ENCODE results near the gene PHLDB2.

Gene PHLDB2

GRCh38 chr3:111917300-111917699 lies 58.2 kb downstream of the PHLDB2 start:
- Mint-ChIP-seq H3K36me3 (peaks cover 8% of the 10 kb centered on the region), H3K27ac (no peak overlapping the region), H3K4me1 (ENCODE audit: low read depth) (no peaks in the 10 kb centered on the region), H3K9me3 (ENCODE audit: low read depth) (no peaks in the 10 kb centered on the region), H3K27me3 (peaks cover 1% of the 10 kb centered on the region), H3K4me3 (no peak overlapping the region)

GRCh38 chr3:111919370-111920065 lies 60.5 kb downstream of the PHLDB2 start:
- H3K27me3 Mint-ChIP-seq = peaks cover 1% of the 10 kb centered on the region
- H3K9me3 Mint-ChIP-seq (ENCODE audit: low read depth) = no peaks in the 10 kb centered on the region
- peaks cover 8% of the 10 kb centered on the region for H3K36me3 Mint-ChIP-seq
- no peak overlapping the region for H3K27ac Mint-ChIP-seq
- H3K4me1 Mint-ChIP-seq (ENCODE audit: low read depth) = no peaks in the 10 kb centered on the region
- no peak overlapping the region for H3K4me3 Mint-ChIP-seq

- Mint-ChIP-seq H3K27ac (no peak overlapping the region), H3K4me3 (no peak overlapping the region), H3K9me3 (ENCODE audit: low read depth) (no peaks in the 10 kb centered on the region), H3K36me3 (peaks cover 5% of the 10 kb centered on the region), H3K4me1 (ENCODE audit: low read depth) (no peaks in the 10 kb centered on the region), H3K27me3 (peaks cover 1% of the 10 kb centered on the region)
These were observed 62.1 kb downstream of the PHLDB2 start for GRCh38 chr3:111921181-111921580.

GRCh38 chr3:111923095-111923771 lies 64.2 kb downstream of the PHLDB2 start:
- no peaks in the 10 kb centered on the region for H3K4me1 Mint-ChIP-seq (ENCODE audit: low read depth)
- peaks cover 1% of the 10 kb centered on the region for H3K27me3 Mint-ChIP-seq
- H3K36me3 Mint-ChIP-seq = peaks cover 5% of the 10 kb centered on the region
- no peak overlapping the region for H3K4me3 Mint-ChIP-seq
- H3K9me3 Mint-ChIP-seq (ENCODE audit: low read depth) = no peaks in the 10 kb centered on the region
- no peak overlapping the region for H3K27ac Mint-ChIP-seq

DNA sequence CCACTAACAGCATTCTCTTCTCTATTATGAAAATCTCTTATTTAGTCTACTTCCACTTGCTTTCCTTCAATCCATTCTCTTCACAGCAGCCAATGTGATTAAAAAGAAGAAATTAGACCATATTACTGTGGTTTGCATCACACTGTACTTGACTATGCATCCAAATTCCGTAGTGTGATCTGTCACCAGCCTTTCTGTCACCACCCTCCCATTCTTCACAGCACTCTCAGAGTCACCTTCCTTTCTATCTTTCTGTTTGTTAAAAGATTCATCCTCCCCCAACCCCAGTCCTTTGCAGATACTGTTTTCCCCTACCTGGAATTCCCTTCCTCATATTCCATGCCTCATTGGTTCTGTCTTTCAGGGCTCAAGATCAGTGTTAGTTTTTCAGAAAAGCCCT lies 64.7 kb downstream of the PHLDB2 start:
- no peaks in the 10 kb centered on the region for H3K9me3 Mint-ChIP-seq (ENCODE audit: low read depth)
- H3K27ac Mint-ChIP-seq = no peak overlapping the region
- peaks cover 5% of the 10 kb centered on the region for H3K36me3 Mint-ChIP-seq
- no peaks in the 10 kb centered on the region for H3K4me1 Mint-ChIP-seq (ENCODE audit: low read depth)
- no peak overlapping the region for H3K4me3 Mint-ChIP-seq
- peaks cover 1% of the 10 kb centered on the region for H3K27me3 Mint-ChIP-seq

DNA sequence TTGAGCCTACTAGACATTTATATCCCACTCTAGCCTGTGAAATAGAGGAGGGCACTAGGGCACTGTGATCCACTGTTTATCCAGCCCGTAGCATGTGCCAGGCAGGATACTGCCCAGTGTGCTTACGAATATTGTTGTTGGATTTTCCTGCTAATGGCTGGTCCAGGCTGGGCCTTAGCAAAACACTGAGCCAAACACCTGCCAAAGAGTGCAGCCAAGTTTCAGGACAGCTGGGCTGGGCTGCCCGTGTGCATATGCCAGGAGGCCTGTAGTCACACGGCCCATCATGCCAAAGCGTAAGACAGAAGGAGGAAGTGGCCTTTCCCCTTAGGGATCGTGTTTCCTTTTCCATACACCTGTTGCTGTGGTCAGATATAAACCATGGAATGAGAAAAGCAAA lies 65.2 kb downstream of the PHLDB2 start:
- Mint-ChIP-seq H3K4me3 (no peak overlapping the region), H3K36me3 (peaks cover 1% of the 10 kb centered on the region), H3K27me3 (no peaks in the 10 kb centered on the region), H3K27ac (no peak overlapping the region), H3K4me1 (ENCODE audit: low read depth) (no peaks in the 10 kb centered on the region), H3K9me3 (ENCODE audit: low read depth) (no peaks in the 10 kb centered on the region)

GRCh38 chr3:111926266-111926676 lies 67.2 kb downstream of the PHLDB2 start:
- Mint-ChIP-seq H3K27me3 (no peaks in the 10 kb centered on the region), H3K27ac (no peak overlapping the region), H3K4me3 (no peak overlapping the region), H3K36me3 (no peaks in the 10 kb centered on the region), H3K4me1 (ENCODE audit: low read depth) (no peaks in the 10 kb centered on the region), H3K9me3 (ENCODE audit: low read depth) (no peaks in the 10 kb centered on the region)

GRCh38 chr3:111928613-111929012 lies 69.5 kb downstream of the PHLDB2 start:
- Mint-ChIP-seq H3K4me3 (no peak overlapping the region), H3K4me1 (ENCODE audit: low read depth) (no peaks in the 10 kb centered on the region), H3K27me3 (no peaks in the 10 kb centered on the region), H3K36me3 (peaks cover 2% of the 10 kb centered on the region), H3K27ac (no peak overlapping the region), H3K9me3 (ENCODE audit: low read depth) (no peaks in the 10 kb centered on the region)

GRCh38 chr3:111929484-111929883 lies 70.4 kb downstream of the PHLDB2 start:
- Mint-ChIP-seq H3K27me3 (no peaks in the 10 kb centered on the region), H3K4me1 (ENCODE audit: low read depth) (no peaks in the 10 kb centered on the region), H3K4me3 (no peak overlapping the region), H3K36me3 (peaks cover 2% of the 10 kb centered on the region), H3K9me3 (ENCODE audit: low read depth) (no peaks in the 10 kb centered on the region), H3K27ac (no peak overlapping the region)

GRCh38 chr3:111932946-111933345 lies 73.9 kb downstream of the PHLDB2 start:
- Mint-ChIP-seq H3K27ac (no peak overlapping the region), H3K4me1 (ENCODE audit: low read depth) (no peaks in the 10 kb centered on the region), H3K4me3 (no peak overlapping the region), H3K9me3 (ENCODE audit: low read depth) (no peaks in the 10 kb centered on the region), H3K27me3 (no peaks in the 10 kb centered on the region), H3K36me3 (peaks cover 2% of the 10 kb centered on the region)

- Mint-ChIP-seq H3K4me1 (ENCODE audit: low read depth) (no peaks in the 10 kb centered on the region), H3K27me3 (no peaks in the 10 kb centered on the region), H3K9me3 (ENCODE audit: low read depth) (no peaks in the 10 kb centered on the region), H3K4me3 (no peak overlapping the region), H3K36me3 (peaks cover 5% of the 10 kb centered on the region), H3K27ac (no peak overlapping the region)
These were observed 77.3 kb downstream of the PHLDB2 start for GRCh38 chr3:111936191-111936841.

DNA sequence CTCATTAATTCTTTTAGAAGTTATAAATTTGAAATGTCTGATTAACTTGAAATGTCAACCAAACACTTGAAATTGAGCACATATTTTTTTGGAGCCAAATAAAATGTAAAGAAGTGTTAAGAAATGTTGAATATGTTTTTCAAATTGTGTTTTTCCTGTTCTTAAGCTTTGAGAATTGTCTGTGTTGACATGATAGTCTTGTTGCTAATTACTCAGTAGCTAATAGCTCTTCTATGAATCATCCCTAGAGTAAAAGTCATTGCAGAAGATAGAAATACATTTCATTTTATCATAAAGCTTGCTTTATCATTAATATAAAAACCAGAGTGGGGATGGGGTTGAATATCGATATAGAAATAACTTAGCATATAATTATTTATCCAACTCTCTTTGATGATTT lies 77.9 kb downstream of the PHLDB2 start:
- Mint-ChIP-seq H3K27ac (no peak overlapping the region), H3K27me3 (no peaks in the 10 kb centered on the region), H3K9me3 (ENCODE audit: low read depth) (no peaks in the 10 kb centered on the region), H3K4me3 (no peak overlapping the region), H3K36me3 (peaks cover 3% of the 10 kb centered on the region), H3K4me1 (ENCODE audit: low read depth) (no peaks in the 10 kb centered on the region)

DNA sequence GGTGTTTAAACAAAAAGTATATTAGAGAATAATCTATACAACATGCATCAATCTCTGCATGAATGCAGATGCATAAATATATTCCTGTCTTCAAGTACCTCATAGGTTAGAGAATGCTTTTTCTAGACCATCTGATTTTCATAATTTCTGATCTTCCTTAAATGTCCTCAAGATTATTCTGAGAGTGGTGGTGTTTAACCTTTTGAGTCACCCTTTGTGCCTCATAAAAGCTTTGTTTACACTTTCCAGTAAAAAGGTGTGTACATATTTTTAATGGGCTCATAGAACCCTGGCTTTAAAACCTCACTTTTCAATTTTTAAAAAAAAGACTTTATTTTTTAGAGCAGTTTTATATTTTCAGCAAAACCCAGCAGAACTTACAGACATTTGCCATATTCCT lies 78.8 kb downstream of the PHLDB2 start:
- no peaks in the 10 kb centered on the region for H3K27me3 Mint-ChIP-seq
- no peaks in the 10 kb centered on the region for H3K4me1 Mint-ChIP-seq (ENCODE audit: low read depth)
- H3K27ac Mint-ChIP-seq = no peak overlapping the region
- no peak overlapping the region for H3K4me3 Mint-ChIP-seq
- H3K9me3 Mint-ChIP-seq (ENCODE audit: low read depth) = no peaks in the 10 kb centered on the region
- H3K36me3 Mint-ChIP-seq = peaks cover 3% of the 10 kb centered on the region

- Mint-ChIP-seq H3K9me3 (ENCODE audit: low read depth) (no peaks in the 10 kb centered on the region), H3K4me1 (ENCODE audit: low read depth) (no peaks in the 10 kb centered on the region), H3K27me3 (no peaks in the 10 kb centered on the region), H3K27ac (no peak overlapping the region), H3K36me3 (peaks cover 3% of the 10 kb centered on the region), H3K4me3 (no peak overlapping the region)
These were observed 80.8 kb downstream of the PHLDB2 start for GRCh38 chr3:111939873-111940272.

DNA sequence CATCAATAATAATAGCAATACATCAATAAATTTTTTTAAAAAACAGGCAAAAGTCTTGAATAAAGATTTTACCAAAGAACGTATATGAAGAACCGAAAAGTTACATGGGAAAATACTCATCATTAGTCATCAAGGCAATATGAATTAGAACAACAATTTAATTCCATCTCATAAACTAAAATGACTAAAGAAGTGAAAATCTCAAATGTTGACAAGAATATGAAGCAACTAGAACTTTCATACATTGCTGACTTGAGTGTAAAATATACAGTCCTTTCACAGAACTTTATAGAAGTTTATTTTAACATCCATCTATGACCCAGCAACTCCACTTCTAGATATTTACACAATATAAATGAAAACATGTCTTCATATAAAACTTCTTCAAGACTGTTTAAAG lies 84.5 kb downstream of the PHLDB2 start:
- H3K4me3 Mint-ChIP-seq = no peak overlapping the region
- no peak overlapping the region for H3K27ac Mint-ChIP-seq
- peaks cover 3% of the 10 kb centered on the region for H3K36me3 Mint-ChIP-seq
- no peaks in the 10 kb centered on the region for H3K4me1 Mint-ChIP-seq (ENCODE audit: low read depth)
- peaks cover 1% of the 10 kb centered on the region for H3K27me3 Mint-ChIP-seq
- H3K9me3 Mint-ChIP-seq (ENCODE audit: low read depth) = no peaks in the 10 kb centered on the region

Data from activated naive CD8-positive, alpha-beta T cell (primary cell).